Measurements from ENCODE around the gene NPAS3.

NPAS3 gene

DNA sequence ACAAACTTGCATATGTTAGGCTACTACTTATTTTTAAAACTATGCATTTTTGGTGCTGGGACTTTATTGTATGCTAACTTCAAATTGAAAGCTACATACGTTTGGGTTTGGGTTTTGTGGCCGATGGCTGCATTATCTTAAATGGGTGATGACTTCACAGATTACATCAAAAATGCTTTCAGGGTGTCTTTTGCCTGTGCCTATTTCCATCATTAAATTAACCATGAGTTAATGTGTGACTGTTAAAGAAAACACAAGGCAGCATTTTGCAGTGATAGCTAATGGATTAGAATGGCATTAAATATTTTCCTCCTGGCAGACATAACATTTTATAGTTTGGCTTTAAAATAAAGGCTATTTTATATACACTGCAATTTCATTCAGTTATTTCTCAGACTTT is 659.9 kb downstream of the NPAS3 start:
- H3K27ac ChIP-seq (ENCODE audit: low read depth, low read length) = no peak overlapping the region
- no peak overlapping the region for H3K9ac ChIP-seq (ENCODE audit: low read length in 5 of 5)
- H3K27me3 ChIP-seq (ENCODE audit: control insufficient read depth in 5 of 5, insufficient read depth in 4 of 5, low read length in 5 of 5) = no peaks in the 10 kb centered on the region
- H3K4me1 ChIP-seq (ENCODE audit: control insufficient read depth in 5 of 5, insufficient read depth in 5 of 5, low read length in 5 of 5) = no peaks in the 10 kb centered on the region
- no peak overlapping the region for H3K4me3 ChIP-seq (ENCODE audit: low read depth in 1 of 5, low read length in 5 of 5)
- no peaks in the 10 kb centered on the region for H3K9me3 ChIP-seq (ENCODE audit: control insufficient read depth in 5 of 5, low read length in 5 of 5)
- no peaks in the 10 kb centered on the region for H3K36me3 ChIP-seq (ENCODE audit: control insufficient read depth in 5 of 5, insufficient read depth in 5 of 5, low read length in 5 of 5)

- Histone ChIP-seq H3K4me3 (ENCODE audit: low read depth in 1 of 5, low read length in 5 of 5) (no peak overlapping the region), H3K36me3 (ENCODE audit: control insufficient read depth in 5 of 5, insufficient read depth in 5 of 5, low read length in 5 of 5) (no peaks in the 10 kb centered on the region), H3K27ac (ENCODE audit: low read depth, low read length) (no peak overlapping the region), H3K9me3 (ENCODE audit: control insufficient read depth in 5 of 5, low read length in 5 of 5) (no peaks in the 10 kb centered on the region), H3K9ac (ENCODE audit: low read length in 5 of 5) (no peak overlapping the region), H3K4me1 (ENCODE audit: control insufficient read depth in 5 of 5, insufficient read depth in 5 of 5, low read length in 5 of 5) (no peaks in the 10 kb centered on the region), H3K27me3 (ENCODE audit: control insufficient read depth in 5 of 5, insufficient read depth in 4 of 5, low read length in 5 of 5) (no peaks in the 10 kb centered on the region)
Measured at GRCh38 chr14:33602396-33602795, 663.7 kb downstream of the NPAS3 start.

- no peaks in the 10 kb centered on the region for H3K4me1 ChIP-seq (ENCODE audit: control insufficient read depth in 5 of 5, insufficient read depth in 5 of 5, low read length in 5 of 5)
- no peak overlapping the region for H3K27ac ChIP-seq (ENCODE audit: low read depth, low read length)
- H3K36me3 ChIP-seq (ENCODE audit: control insufficient read depth in 5 of 5, insufficient read depth in 5 of 5, low read length in 5 of 5) = no peaks in the 10 kb centered on the region
- no peaks in the 10 kb centered on the region for H3K27me3 ChIP-seq (ENCODE audit: control insufficient read depth in 5 of 5, insufficient read depth in 4 of 5, low read length in 5 of 5)
- H3K4me3 ChIP-seq (ENCODE audit: low read depth in 1 of 5, low read length in 5 of 5) = no peak overlapping the region
- H3K9ac ChIP-seq (ENCODE audit: low read length in 5 of 5) = no peak overlapping the region
- no peaks in the 10 kb centered on the region for H3K9me3 ChIP-seq (ENCODE audit: control insufficient read depth in 5 of 5, low read length in 5 of 5)
Measured at GRCh38 chr14:33606591-33606990, 667.9 kb downstream of the NPAS3 start.

GRCh38 chr14:33609582-33609981 is 670.9 kb downstream of the NPAS3 start:
- Histone ChIP-seq H3K4me1 (ENCODE audit: control insufficient read depth in 5 of 5, insufficient read depth in 5 of 5, low read length in 5 of 5) (no peaks in the 10 kb centered on the region), H3K9me3 (ENCODE audit: control insufficient read depth in 5 of 5, low read length in 5 of 5) (no peaks in the 10 kb centered on the region), H3K27me3 (ENCODE audit: control insufficient read depth in 5 of 5, insufficient read depth in 4 of 5, low read length in 5 of 5) (no peaks in the 10 kb centered on the region), H3K27ac (ENCODE audit: low read depth, low read length) (no peak overlapping the region), H3K36me3 (ENCODE audit: control insufficient read depth in 5 of 5, insufficient read depth in 5 of 5, low read length in 5 of 5) (no peaks in the 10 kb centered on the region), H3K4me3 (ENCODE audit: low read depth in 1 of 5, low read length in 5 of 5) (no peak overlapping the region), H3K9ac (ENCODE audit: low read length in 5 of 5) (no peak overlapping the region)

DNA sequence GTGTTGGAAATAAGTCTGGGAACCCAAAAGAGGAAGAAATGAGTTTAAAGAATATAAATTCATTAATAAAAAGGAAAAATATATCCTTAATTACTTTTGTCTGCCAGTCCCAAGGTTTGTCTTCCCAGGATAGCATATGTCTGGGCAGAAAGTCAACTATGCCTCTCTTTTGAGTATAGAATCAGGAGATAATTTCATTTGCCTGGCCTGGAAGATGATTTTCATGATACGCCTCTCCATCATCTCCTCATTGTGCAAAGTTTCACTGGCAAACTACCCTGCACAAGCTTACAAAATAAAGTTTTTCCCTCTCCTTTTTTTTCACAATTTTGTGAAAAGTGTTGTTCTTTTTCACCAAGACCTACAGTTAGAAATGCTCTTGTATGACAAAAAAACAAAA is 671.4 kb downstream of the NPAS3 start:
- no peak overlapping the region for H3K27ac ChIP-seq (ENCODE audit: low read depth, low read length)
- no peaks in the 10 kb centered on the region for H3K36me3 ChIP-seq (ENCODE audit: control insufficient read depth in 5 of 5, insufficient read depth in 5 of 5, low read length in 5 of 5)
- no peaks in the 10 kb centered on the region for H3K27me3 ChIP-seq (ENCODE audit: control insufficient read depth in 5 of 5, insufficient read depth in 4 of 5, low read length in 5 of 5)
- no peaks in the 10 kb centered on the region for H3K9me3 ChIP-seq (ENCODE audit: control insufficient read depth in 5 of 5, low read length in 5 of 5)
- no peak overlapping the region for H3K9ac ChIP-seq (ENCODE audit: low read length in 5 of 5)
- no peaks in the 10 kb centered on the region for H3K4me1 ChIP-seq (ENCODE audit: control insufficient read depth in 5 of 5, insufficient read depth in 5 of 5, low read length in 5 of 5)
- no peak overlapping the region for H3K4me3 ChIP-seq (ENCODE audit: low read depth in 1 of 5, low read length in 5 of 5)

DNA sequence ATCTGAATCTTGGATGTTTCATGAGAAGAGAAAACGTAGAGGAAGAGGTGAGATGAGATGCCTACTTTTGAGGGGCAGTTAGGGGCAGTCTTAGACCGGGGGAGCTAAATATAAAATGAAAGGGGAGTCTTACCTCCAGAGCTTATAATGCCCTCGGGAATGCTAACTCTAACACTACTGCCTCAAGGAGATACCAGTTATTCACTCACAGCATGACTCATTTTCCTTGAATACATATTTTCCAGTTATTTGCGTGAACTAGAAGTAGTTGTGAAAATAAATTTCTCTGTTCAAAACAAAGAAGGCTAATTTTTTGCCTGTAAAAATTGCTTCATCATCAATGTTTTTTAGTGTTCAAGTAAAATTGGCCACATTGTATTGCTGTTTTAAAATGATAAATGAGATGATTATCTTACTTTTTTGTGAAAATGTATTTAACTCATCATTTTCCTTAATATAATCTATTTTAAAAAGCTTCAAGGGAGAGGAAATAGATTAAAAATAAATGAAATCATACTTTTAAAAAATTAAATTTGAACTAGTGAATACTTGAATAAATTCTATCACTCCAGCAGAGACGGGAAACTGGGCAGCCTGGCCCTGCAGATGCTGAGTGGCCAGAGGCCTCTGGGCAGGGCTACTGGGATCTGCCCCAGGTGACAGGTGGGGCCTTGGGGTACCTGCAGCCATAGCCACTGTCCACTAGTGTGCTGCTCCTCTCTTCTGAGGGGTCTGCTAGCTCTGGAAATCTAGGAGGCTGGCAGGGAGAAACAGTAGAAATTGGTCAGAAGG is 672.9 kb downstream of the NPAS3 start:
- Histone ChIP-seq H3K9ac (ENCODE audit: low read length in 5 of 5) (no peak overlapping the region), H3K27ac (ENCODE audit: low read depth, low read length) (no peak overlapping the region), H3K4me1 (ENCODE audit: control insufficient read depth in 5 of 5, insufficient read depth in 5 of 5, low read length in 5 of 5) (no peaks in the 10 kb centered on the region), H3K27me3 (ENCODE audit: control insufficient read depth in 5 of 5, insufficient read depth in 4 of 5, low read length in 5 of 5) (no peaks in the 10 kb centered on the region), H3K9me3 (ENCODE audit: control insufficient read depth in 5 of 5, low read length in 5 of 5) (no peaks in the 10 kb centered on the region), H3K36me3 (ENCODE audit: control insufficient read depth in 5 of 5, insufficient read depth in 5 of 5, low read length in 5 of 5) (no peaks in the 10 kb centered on the region), H3K4me3 (ENCODE audit: low read depth in 1 of 5, low read length in 5 of 5) (no peak overlapping the region)

GRCh38 chr14:33612197-33612505 is 673.5 kb downstream of the NPAS3 start:
- Histone ChIP-seq H3K36me3 (ENCODE audit: control insufficient read depth in 5 of 5, insufficient read depth in 5 of 5, low read length in 5 of 5) (no peaks in the 10 kb centered on the region), H3K27me3 (ENCODE audit: control insufficient read depth in 5 of 5, insufficient read depth in 4 of 5, low read length in 5 of 5) (no peaks in the 10 kb centered on the region), H3K9ac (ENCODE audit: low read length in 5 of 5) (no peak overlapping the region), H3K4me3 (ENCODE audit: low read depth in 1 of 5, low read length in 5 of 5) (no peak overlapping the region), H3K9me3 (ENCODE audit: control insufficient read depth in 5 of 5, low read length in 5 of 5) (no peaks in the 10 kb centered on the region), H3K27ac (ENCODE audit: low read depth, low read length) (no peak overlapping the region), H3K4me1 (ENCODE audit: control insufficient read depth in 5 of 5, insufficient read depth in 5 of 5, low read length in 5 of 5) (no peaks in the 10 kb centered on the region)

DNA sequence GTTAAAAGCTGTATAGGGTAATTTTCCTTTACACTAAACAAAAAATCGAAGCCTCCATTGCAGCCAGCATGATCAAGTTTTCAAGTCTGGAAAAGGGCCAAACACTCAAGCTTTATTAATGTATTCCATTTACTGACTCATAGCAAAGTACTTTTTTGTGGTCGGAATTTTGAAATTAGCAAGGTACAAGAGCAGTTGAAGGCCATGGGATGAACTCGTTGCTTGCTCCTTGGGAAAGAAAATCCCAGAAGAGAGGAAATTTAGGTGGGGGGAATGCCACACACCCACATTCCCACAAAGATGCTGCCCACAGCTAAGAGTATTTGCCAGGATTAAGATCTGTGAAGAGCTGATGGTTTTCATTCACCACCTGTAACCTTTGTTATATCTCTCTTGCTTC is 678.5 kb downstream of the NPAS3 start:
- Histone ChIP-seq H3K4me3 (ENCODE audit: low read depth in 1 of 5, low read length in 5 of 5) (no peak overlapping the region), H3K9me3 (ENCODE audit: control insufficient read depth in 5 of 5, low read length in 5 of 5) (no peaks in the 10 kb centered on the region), H3K27ac (ENCODE audit: low read depth, low read length) (no peak overlapping the region), H3K9ac (ENCODE audit: low read length in 5 of 5) (no peak overlapping the region), H3K36me3 (ENCODE audit: control insufficient read depth in 5 of 5, insufficient read depth in 5 of 5, low read length in 5 of 5) (no peaks in the 10 kb centered on the region), H3K27me3 (ENCODE audit: control insufficient read depth in 5 of 5, insufficient read depth in 4 of 5, low read length in 5 of 5) (no peaks in the 10 kb centered on the region), H3K4me1 (ENCODE audit: control insufficient read depth in 5 of 5, insufficient read depth in 5 of 5, low read length in 5 of 5) (no peaks in the 10 kb centered on the region)

DNA sequence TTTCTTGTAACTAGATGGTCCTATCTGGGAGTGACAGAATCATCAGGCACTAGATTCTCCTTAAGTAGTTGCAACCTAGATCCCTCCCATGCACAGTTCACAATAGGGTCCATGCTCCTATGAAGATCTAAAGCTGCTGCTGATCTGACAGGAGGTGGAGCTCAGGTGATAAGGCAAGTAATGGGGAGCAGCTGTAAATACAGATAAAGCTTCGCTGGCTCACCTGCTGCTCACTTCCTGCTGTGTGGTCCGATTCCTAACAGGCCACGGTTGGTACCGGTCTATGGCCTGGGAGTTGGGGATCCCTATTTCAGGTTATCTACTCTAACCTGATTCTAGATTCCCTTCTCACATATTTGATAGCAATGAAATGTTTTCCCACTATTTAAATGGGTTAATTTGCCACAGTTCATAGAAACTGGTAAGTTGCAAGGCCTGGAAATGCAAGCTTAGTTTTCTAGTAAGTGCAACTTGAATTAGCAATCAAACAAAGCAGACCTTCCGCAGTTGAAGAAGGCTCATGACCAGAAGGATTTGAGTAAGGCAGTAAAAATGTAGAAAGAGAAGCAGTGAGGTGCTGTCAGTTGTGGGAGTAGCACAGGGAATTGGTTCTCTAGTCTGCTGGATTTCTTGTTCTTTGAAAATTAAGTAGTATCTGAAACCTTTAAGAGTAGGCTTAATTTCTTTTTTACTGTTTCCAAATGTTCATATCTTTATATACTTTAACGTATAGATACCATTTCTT is 679.9 kb downstream of the NPAS3 start:
- H3K4me1 ChIP-seq (ENCODE audit: control insufficient read depth in 5 of 5, insufficient read depth in 5 of 5, low read length in 5 of 5) = no peaks in the 10 kb centered on the region
- H3K36me3 ChIP-seq (ENCODE audit: control insufficient read depth in 5 of 5, insufficient read depth in 5 of 5, low read length in 5 of 5) = no peaks in the 10 kb centered on the region
- H3K27ac ChIP-seq (ENCODE audit: low read depth, low read length) = no peak overlapping the region
- no peaks in the 10 kb centered on the region for H3K27me3 ChIP-seq (ENCODE audit: control insufficient read depth in 5 of 5, insufficient read depth in 4 of 5, low read length in 5 of 5)
- no peak overlapping the region for H3K9ac ChIP-seq (ENCODE audit: low read length in 5 of 5)
- H3K4me3 ChIP-seq (ENCODE audit: low read depth in 1 of 5, low read length in 5 of 5) = no peak overlapping the region
- H3K9me3 ChIP-seq (ENCODE audit: control insufficient read depth in 5 of 5, low read length in 5 of 5) = no peaks in the 10 kb centered on the region

- H3K4me3 ChIP-seq (ENCODE audit: low read depth in 1 of 5, low read length in 5 of 5) = no peak overlapping the region
Measured at GRCh38 chr14:33622496-33622895, 683.8 kb downstream of the NPAS3 start.

More at GRCh38 chr14:33622496-33622895, 683.8 kb downstream of the NPAS3 start:
- Histone ChIP-seq H3K27ac (ENCODE audit: low read depth, low read length) (no peak overlapping the region), H3K36me3 (ENCODE audit: control insufficient read depth in 5 of 5, insufficient read depth in 5 of 5, low read length in 5 of 5) (no peaks in the 10 kb centered on the region), H3K27me3 (ENCODE audit: control insufficient read depth in 5 of 5, insufficient read depth in 4 of 5, low read length in 5 of 5) (no peaks in the 10 kb centered on the region), H3K4me1 (ENCODE audit: control insufficient read depth in 5 of 5, insufficient read depth in 5 of 5, low read length in 5 of 5) (no peaks in the 10 kb centered on the region), H3K9ac (ENCODE audit: low read length in 5 of 5) (no peak overlapping the region), H3K9me3 (ENCODE audit: control insufficient read depth in 5 of 5, low read length in 5 of 5) (no peaks in the 10 kb centered on the region)
